Measurements from ENCODE around the gene PTPRS.

DNA sequence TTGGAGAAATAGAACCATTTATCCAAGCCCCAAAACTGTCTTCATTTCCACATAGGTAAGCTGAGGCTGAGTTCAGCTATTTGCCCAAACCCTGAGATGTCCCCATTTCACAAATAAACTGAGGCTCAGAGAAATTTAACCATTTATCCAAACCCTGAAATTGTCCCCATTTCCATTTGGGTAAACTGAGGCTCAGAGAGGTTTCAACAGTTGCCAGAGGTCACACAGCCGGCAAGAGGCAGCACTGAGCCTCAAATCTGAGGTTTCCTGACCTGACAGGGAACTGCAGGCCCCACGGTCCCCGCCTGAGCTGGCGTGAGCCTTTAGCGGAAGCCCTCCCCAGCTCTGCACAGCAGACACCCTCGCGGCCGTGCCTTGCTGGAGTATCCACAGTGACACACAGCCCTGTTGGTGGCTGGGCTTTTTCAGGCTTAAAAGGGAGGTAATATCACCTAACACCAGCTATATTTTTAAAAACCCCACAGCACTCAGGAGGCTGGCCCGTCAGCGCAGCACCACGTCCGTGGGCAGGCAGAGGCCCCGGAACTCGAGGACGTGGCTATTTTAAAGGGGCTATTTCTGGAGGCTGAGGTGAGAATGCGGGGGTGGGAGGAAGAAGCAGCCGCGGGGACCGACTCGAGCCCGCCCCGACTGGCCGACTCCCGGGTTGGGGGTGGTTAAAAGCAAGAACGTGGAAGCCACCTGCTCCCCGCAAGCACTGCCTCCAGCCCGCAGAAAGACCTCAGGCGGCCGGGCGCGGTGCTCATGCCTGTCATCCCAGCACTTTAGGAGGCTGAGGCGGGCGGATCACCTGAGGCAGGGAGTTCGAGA, 18.5 kb downstream of the PTPRS start:
- no peak for TF ChIP-seq CTCF (IDR thresholded peaks at IDR 0.05; ENCODE audit: insufficient read depth, low read depth, low read length)
- no peak for TF ChIP-seq EZH2 (IDR thresholded peaks at IDR 0.05; ENCODE audit: insufficient read depth, low read length)
